A549 (cell line): ENCODE data around the gene ATG101.

ENCODE experiments used
- CTCF ChIP-seq: fragments of >200 bp; sonication (Bioruptor Twin); formaldehyde crosslinking; IDR thresholded peaks from 3 replicates; pipeline ENCODE4 v1.5.1; 2016
- E2F6 ChIP-seq: IDR thresholded peaks from 2 replicates; pipeline ENCODE4 v1.6.1; 2012; ENCODE audit warnings: low read depth, borderline replicate concordance
- HDAC2 ChIP-seq: fragments of 200-600 bp; sonication (generic); IDR thresholded peaks from 2 replicates; pipeline ENCODE4 v1.6.1; 2016
- POLR2A ChIP-seq: IDR thresholded peaks from 2 replicates; pipeline ENCODE4 v1.6.1; 2012; ENCODE audit warnings: mild to moderate bottlenecking, low read length
- RAD21 ChIP-seq, 2 experiments: fragments of >200 bp in 1 of 2; sonication (Bioruptor Twin) in 1 of 2; formaldehyde crosslinking in 1 of 2; IDR thresholded peaks in 1 of 2; conservative IDR thresholded peaks in 1 of 2; 2 replicates in 1 of 2; 3 replicates in 1 of 2; pipeline ENCODE4 v1.6.1; 2012 to 2018; ENCODE audit warnings: inconsistent platforms in 1 of 2
- REST ChIP-seq: fragments of 200-600 bp; sonication (generic); IDR thresholded peaks from 2 replicates; pipeline ENCODE4 v1.6.1; 2016; ENCODE audit warnings: antibody characterized with exemption, mild to moderate bottlenecking, moderate library complexity
- RFX5 ChIP-seq: fragments of 450-650 bp; IDR thresholded peaks from 2 replicates; pipeline ENCODE4 v1.7.1; 2014; ENCODE audit warnings: antibody characterized with exemption, mild to moderate bottlenecking, moderate library complexity

- no peak for TF ChIP-seq RFX5
- TF ChIP-seq REST, result no peak
- no peak for TF ChIP-seq HDAC2
- no peak for TF ChIP-seq RAD21 (conservative IDR thresholded peaks at IDR 0.05 in 1 of 2, IDR thresholded peaks at IDR 0.05 in 1 of 2)
- TF ChIP-seq E2F6, result 0 out of 2 replicates have a peak, but pooled peaks have one; percentile 11
- TF ChIP-seq CTCF, result no peak
- no peak; the same call in 1 of the 2 replicates for TF ChIP-seq POLR2A
Measured at GRCh38 chr12:52022841-52023181, 47.0 kb upstream of the ATG101 start.
